Upper lobe of right lung (tissue), 1 donor: ENCODE measurements around the gene MACROH2A2. TPM values are rescaled to one million over a fixed set of nuclear protein-coding genes. Genes with fewer than 3 reads are reported as not detected.

Source experiments
- ATAC-seq: fragments of 200-7000 bp; cut with Tn5 transposase; one replicate; pipeline ENCODE4 v1.9.1; 2020; ENCODE audit warnings: mild to moderate bottlenecking, moderate library complexity
- DNase-seq: peaks from one replicate; pipeline ENCODE4 v3.0.0-alpha.2; 2020
- H3K27ac ChIP-seq: fragments of 200-600 bp; one replicate; pipeline ENCODE4 v1.8.0; 2022
- H3K27me3 ChIP-seq: fragments of 200-600 bp; one replicate; pipeline ENCODE4 v1.8.0; 2022; ENCODE audit warnings: mild to moderate bottlenecking
- H3K36me3 ChIP-seq: fragments of 200-600 bp; one replicate; pipeline ENCODE4 v1.8.0; 2022
- H3K4me1 ChIP-seq: fragments of 200-600 bp; one replicate; pipeline ENCODE4 v1.8.0; 2022
- H3K4me3 ChIP-seq: fragments of 200-600 bp; one replicate; pipeline ENCODE4 v1.8.0; 2022; ENCODE audit warnings: mild to moderate bottlenecking
- H3K9me3 ChIP-seq: fragments of 200-600 bp; one replicate; pipeline ENCODE4 v1.8.0; 2022
- CTCF ChIP-seq: fragments of 200-600 bp; IDR thresholded peaks from one replicate; pipeline ENCODE4 v1.8.0; 2022; ENCODE audit warnings: antibody characterized with exemption
- intact Hi-C: fragments of 100-400 bp; cut with DNase I; formaldehyde crosslinking; loops from one replicate; pipeline ENCODE4 v1.11.0; 2022
- long read RNA-seq: library from polyadenylated mRNA; unstranded; transcript quantifications from one replicate; pipeline ENCODE4 v2.0.0, GENCODE V29; 2021
- total RNA-seq: library from RNA; stranded (reverse); fragmentation: NEBNext Ultra II Directional; extraction: Animal tissue kit (Norgen Biotek cat#: 25700); gene quantifications from one replicate; pipeline ENCODE4 v1.2.1, GENCODE V29; 2021
- donor health status: DM: no; HTN: yes; CAD: no; lungs with severe emphysema.

Gene MACROH2A2
- total RNA-seq: 6.5 TPM
- long read RNA-seq, transcript H2AFY2-201 (9 exons, 1,980 nt): major isoform, 17 of 22 reads
- long read RNA-seq, partial matches to known transcripts: 1 of 22 reads
- long read RNA-seq, other reads (novel, unspliced or antisense): 4 of 22 reads

- peak; percentile 79 for DNase-seq
- H3K9me3 ChIP-seq: no peaks in the 10 kb centered on the region
- peak within 1 kb of the TSS; percentile 69 for H3K4me3 ChIP-seq
- no peaks in the 10 kb centered on the region for H3K36me3 ChIP-seq
- peaks cover 12% of the 10 kb centered on the region for H3K27me3 ChIP-seq
- peak; percentile 26 for TF ChIP-seq CTCF
- intact Hi-C loops: no loop called here
- H3K4me1 ChIP-seq: peaks cover 10% of the 10 kb centered on the region
- H3K27ac ChIP-seq: peak within 1 kb of the TSS; percentile 36
- ATAC-seq: peak; percentile 91
Measured at GRCh38 chr10:70052462-70053217, at the start of gene MACROH2A2. Gene MACROH2A2, plus strand, starts transcription at chr10:70052846. Its CDS starts 22,813 bp downstream, at chr10:70075659.

DNA sequence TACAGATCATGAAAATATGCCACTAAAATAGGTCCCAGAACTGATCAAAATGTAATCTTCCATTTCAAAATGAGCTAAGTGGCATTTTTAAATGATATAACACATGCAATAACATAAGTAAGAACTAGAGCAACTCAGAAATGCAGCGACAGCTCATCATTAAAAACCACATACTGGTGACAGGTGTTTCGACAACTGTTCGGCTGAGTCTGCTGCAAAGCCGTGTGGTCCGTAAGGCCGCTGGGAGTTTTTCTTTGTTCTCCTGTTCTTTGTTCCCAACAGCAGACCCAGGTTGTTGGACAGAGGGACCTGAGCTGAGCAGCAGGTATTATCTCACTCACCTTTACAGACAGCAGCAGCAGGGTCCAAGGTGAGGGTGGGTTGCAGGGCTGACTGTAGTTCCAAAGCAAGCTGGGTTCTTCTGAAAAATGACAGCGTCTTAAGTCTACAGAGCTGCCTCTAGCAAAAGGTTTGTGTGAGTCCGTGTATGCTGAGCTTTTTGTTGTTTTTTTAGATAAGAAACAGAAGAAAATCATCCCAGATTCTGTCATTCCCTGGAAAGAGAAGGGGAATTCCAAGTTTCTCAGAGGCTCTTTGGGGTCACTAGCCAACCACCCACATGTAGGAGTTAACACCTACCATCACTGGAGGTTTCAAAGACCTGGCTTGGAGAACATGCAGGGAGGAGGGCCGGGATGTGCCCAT, 45.4 kb upstream of the MACROH2A2 start:
- DNase-seq (no peak), ATAC-seq (no peak)
- no peak overlapping the region for H3K27ac ChIP-seq

GRCh38 chr10:70031215-70031614, 21.4 kb upstream of the MACROH2A2 start:
- H3K27me3 ChIP-seq: no peaks in the 10 kb centered on the region
- no peaks in the 10 kb centered on the region for H3K36me3 ChIP-seq
- DNase-seq (no peak), ATAC-seq (no peak)
- no peak overlapping the region for H3K4me3 ChIP-seq
- H3K4me1 ChIP-seq: no peaks in the 10 kb centered on the region
- no peak for TF ChIP-seq CTCF
- no peak overlapping the region for H3K27ac ChIP-seq
- H3K9me3 ChIP-seq: peaks cover 8% of the 10 kb centered on the region
- intact Hi-C loops: no loop called here

More for the DNA sequence above, 45.4 kb upstream of the MACROH2A2 start:
- no peak for TF ChIP-seq CTCF
- Histone ChIP-seq H3K27me3 (peaks cover 10% of the 10 kb centered on the region), H3K4me3 (no peak overlapping the region), H3K36me3 (no peaks in the 10 kb centered on the region), H3K4me1 (no peaks in the 10 kb centered on the region), H3K9me3 (no peaks in the 10 kb centered on the region)
- intact Hi-C loops: no loop called here

GRCh38 chr10:70032667-70033289, 19.9 kb upstream of the MACROH2A2 start:
- Histone ChIP-seq H3K36me3 (no peaks in the 10 kb centered on the region), H3K4me1 (no peaks in the 10 kb centered on the region)

More at GRCh38 chr10:70032667-70033289, 19.9 kb upstream of the MACROH2A2 start:
- H3K9me3 ChIP-seq: peaks cover 8% of the 10 kb centered on the region
- intact Hi-C loops: no loop called here
- H3K4me3 ChIP-seq: no peak overlapping the region
- no peak overlapping the region for H3K27ac ChIP-seq
- TF ChIP-seq CTCF: no peak
- H3K27me3 ChIP-seq: no peaks in the 10 kb centered on the region
- ATAC-seq (no peak), DNase-seq (no peak)
